HAP-1 (cell line): ENCODE data around the gene CDKAL1.

Experiments used
- DNase-seq, 2 experiments: peaks; one replicate each; pipeline ENCODE4 v3.0.0-alpha.2; 2016 to 2020; ENCODE audit warnings: low spot score in 2 of 2
- H3K27me3 ChIP-seq: fragments of 250-450 bp; sonication (Bioruptor Pico); 2 replicates; pipeline ENCODE4 v1.5.1; 2020; ENCODE audit warnings: low read depth, mild to moderate bottlenecking, moderate library complexity
- H3K36me3 ChIP-seq: fragments of 250-450 bp; sonication (Bioruptor Pico); replicated peaks from 2 replicates; pipeline ENCODE4 v1.5.1; 2020; ENCODE audit warnings: mild to moderate bottlenecking
- H3K4me1 ChIP-seq: fragments of 250-450 bp; sonication (Bioruptor Pico); 2 replicates; pipeline ENCODE4 v1.5.1; 2020; ENCODE audit warnings: mild to moderate bottlenecking
- H3K4me3 ChIP-seq: fragments of 250-450 bp; sonication (Bioruptor Pico); 2 replicates; pipeline ENCODE4 v1.5.1; 2020; ENCODE audit warnings: mild to moderate bottlenecking, moderate library complexity
- H3K9me3 ChIP-seq: fragments of 250-450 bp; sonication (Bioruptor Pico); 2 replicates; pipeline ENCODE4 v1.5.1; 2020; ENCODE audit warnings: mild to moderate bottlenecking, moderate library complexity
- in situ Hi-C: fragments of 300-500 bp; cut with MboI; formaldehyde crosslinking; loops from 3 replicates; pipeline ENCODE4 v1.14.3; 2020; ENCODE audit warnings: low sequenced_read_pairs, inconsistent platforms, mixed read lengths

The CDKAL1 gene

DNA sequence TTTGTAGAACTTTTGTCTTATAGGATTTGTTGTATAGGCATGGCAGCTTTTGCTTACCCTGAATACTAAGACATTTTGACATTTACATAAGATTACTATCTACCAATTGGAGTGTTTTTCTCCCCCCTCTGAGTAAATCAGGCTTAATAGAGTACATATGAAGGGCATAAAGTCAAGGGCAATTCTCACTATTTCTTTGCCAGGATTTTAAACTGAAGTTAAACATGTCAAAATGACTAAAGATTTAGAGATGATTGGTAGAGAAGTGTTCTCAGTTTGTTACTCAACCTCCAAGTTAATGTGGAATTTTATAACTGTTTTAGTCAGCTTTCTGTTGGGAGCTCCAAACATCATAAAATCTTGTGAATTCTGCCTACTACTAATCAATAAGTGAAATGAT is 157.8 kb downstream of the CDKAL1 start:
- Histone ChIP-seq H3K36me3 (no peaks in the 10 kb centered on the region), H3K27me3 (no peaks in the 10 kb centered on the region)
- in situ Hi-C loops, result no loop called here

DNA sequence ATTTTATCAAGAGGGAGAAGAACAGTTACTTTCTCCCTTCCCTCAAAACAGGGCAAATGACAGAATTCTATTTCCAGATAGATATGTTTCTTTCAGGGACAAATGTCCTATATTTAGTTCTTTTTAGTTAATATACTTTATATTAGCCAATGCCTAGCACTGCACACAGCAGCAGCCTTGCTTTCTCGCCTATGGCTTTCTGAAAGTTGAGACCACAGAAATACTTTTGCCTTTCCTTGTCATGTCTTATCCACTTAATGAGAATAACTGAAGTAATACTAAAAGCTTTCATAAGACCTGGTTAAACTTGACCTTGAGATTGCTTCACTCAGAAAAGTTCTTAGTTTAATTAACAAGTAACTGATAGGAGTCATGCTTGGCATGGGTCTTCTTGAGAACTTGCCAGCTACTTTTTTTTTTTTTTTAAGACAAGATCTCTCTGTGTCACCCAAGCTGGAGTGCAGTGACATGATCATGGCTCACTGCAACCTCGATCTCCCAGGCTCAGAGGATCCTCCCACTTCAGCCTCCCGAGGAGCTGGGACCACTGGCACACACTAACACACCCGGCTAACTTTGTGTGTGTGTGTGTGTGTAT is 159.3 kb downstream of the CDKAL1 start:
- in situ Hi-C loops, result no loop called here
- H3K4me1 ChIP-seq, result peaks cover 8% of the 10 kb centered on the region

More for the DNA sequence above, 157.8 kb downstream of the CDKAL1 start:
- H3K4me1 ChIP-seq, result peaks cover 11% of the 10 kb centered on the region
- no peak overlapping the region for H3K4me3 ChIP-seq
- DNase-seq, result peak in 1 of 2 experiments; percentile 26
- no peaks in the 10 kb centered on the region for H3K9me3 ChIP-seq

GRCh38 chr6:20696676-20697075 is 162.4 kb downstream of the CDKAL1 start:
- no peak for DNase-seq
- H3K4me3 ChIP-seq, result no peak overlapping the region
- no peaks in the 10 kb centered on the region for H3K36me3 ChIP-seq
- H3K9me3 ChIP-seq, result no peaks in the 10 kb centered on the region
- in situ Hi-C loops, result no loop called here
- peaks cover 5% of the 10 kb centered on the region for H3K4me1 ChIP-seq
- H3K27me3 ChIP-seq, result no peaks in the 10 kb centered on the region

More for the DNA sequence above, 159.3 kb downstream of the CDKAL1 start:
- no peak for DNase-seq
- Histone ChIP-seq H3K27me3 (no peaks in the 10 kb centered on the region), H3K36me3 (no peaks in the 10 kb centered on the region), H3K9me3 (no peaks in the 10 kb centered on the region), H3K4me3 (no peak overlapping the region)

DNA sequence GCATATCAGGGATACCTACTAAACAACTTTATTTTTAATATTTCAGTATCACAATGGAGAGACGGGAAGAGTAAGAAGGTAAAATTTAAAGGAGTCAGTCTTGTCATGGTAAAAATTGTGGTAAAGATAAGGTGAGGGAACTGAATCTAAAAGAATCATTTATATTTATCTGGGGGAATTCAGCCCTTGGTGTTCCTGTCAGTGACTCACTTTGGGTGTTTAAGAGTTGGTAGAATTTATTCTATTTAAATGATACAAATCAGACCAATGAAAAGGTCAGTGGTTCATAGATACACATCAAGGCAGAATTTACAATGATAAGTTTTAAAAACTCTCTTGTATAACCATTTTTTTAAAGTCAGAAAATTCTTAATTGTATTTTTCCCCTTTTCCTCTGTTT is 164.4 kb downstream of the CDKAL1 start:
- Histone ChIP-seq H3K36me3 (no peaks in the 10 kb centered on the region), H3K9me3 (no peaks in the 10 kb centered on the region), H3K4me1 (peaks cover 2% of the 10 kb centered on the region), H3K27me3 (no peaks in the 10 kb centered on the region), H3K4me3 (no peak overlapping the region)
- in situ Hi-C loops, result no loop called here
- no peak for DNase-seq

DNA sequence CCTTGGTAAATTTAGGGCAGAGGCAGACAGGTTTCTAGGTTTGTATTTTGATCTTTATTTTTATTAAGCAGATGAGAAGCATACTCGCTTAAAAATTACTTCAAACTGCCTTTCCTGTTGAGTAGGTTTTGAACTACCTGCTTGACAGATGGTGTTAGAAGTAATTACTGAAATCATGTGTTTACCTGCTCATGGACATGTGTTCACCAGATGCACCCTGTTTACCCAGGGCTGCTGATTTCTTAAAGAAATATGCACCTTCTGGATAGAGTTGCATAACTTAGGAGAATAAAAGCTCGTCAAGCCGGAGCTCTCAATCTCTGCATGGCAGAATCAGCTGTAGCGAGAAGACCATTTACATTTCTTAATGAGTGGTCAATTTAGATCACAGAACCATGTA is 165.1 kb downstream of the CDKAL1 start:
- peaks cover 9% of the 10 kb centered on the region for H3K4me1 ChIP-seq
- H3K4me3 ChIP-seq, result no peak overlapping the region
- H3K36me3 ChIP-seq, result no peaks in the 10 kb centered on the region
- H3K9me3 ChIP-seq, result no peaks in the 10 kb centered on the region
- DNase-seq, result no peak
- H3K27me3 ChIP-seq, result no peaks in the 10 kb centered on the region
- in situ Hi-C loops, result no loop called here

GRCh38 chr6:20700375-20700774 is 166.1 kb downstream of the CDKAL1 start:
- in situ Hi-C loops, result no loop called here
- Histone ChIP-seq H3K4me1 (peaks cover 14% of the 10 kb centered on the region), H3K27me3 (no peaks in the 10 kb centered on the region), H3K36me3 (no peaks in the 10 kb centered on the region), H3K4me3 (no peak overlapping the region), H3K9me3 (no peaks in the 10 kb centered on the region)
- DNase-seq, result no peak

GRCh38 chr6:20702366-20702765 is 168.1 kb downstream of the CDKAL1 start:
- Histone ChIP-seq H3K9me3 (no peaks in the 10 kb centered on the region), H3K27me3 (no peaks in the 10 kb centered on the region), H3K36me3 (no peaks in the 10 kb centered on the region), H3K4me1 (peaks cover 24% of the 10 kb centered on the region), H3K4me3 (no peak overlapping the region)
- no peak for DNase-seq
- in situ Hi-C loops, result no loop called here

GRCh38 chr6:20703049-20703448 is 168.8 kb downstream of the CDKAL1 start:
- H3K27me3 ChIP-seq, result no peaks in the 10 kb centered on the region
- no peaks in the 10 kb centered on the region for H3K9me3 ChIP-seq
- H3K36me3 ChIP-seq, result no peaks in the 10 kb centered on the region
- in situ Hi-C loops, result no loop called here
- peaks cover 25% of the 10 kb centered on the region for H3K4me1 ChIP-seq
- DNase-seq, result no peak
- no peak overlapping the region for H3K4me3 ChIP-seq

- Histone ChIP-seq H3K36me3 (no peaks in the 10 kb centered on the region), H3K4me1 (peaks cover 25% of the 10 kb centered on the region), H3K27me3 (no peaks in the 10 kb centered on the region), H3K4me3 (no peak overlapping the region), H3K9me3 (no peaks in the 10 kb centered on the region)
- DNase-seq, result no peak
- in situ Hi-C loops, result no loop called here
Measured at GRCh38 chr6:20704325-20705025, 170.2 kb downstream of the CDKAL1 start.

DNA sequence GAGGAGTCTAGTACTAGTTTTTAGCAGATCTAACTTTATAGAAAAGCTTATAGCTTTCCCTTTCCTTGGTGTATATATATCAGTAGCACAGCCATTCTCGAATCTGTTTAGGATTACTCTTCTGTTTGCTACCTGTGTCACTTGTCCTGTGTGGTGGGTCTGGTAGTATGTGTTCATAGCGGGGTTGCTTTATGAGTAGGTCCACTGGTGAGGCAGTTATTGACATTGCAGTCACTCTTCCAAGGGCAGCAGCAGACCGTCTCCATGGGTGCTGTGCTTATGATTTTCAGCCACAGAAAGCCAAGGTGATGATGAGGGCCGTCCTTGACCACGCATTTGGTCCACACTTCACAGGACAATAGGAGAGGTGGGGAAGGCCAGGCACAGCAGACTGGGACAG is 171.5 kb downstream of the CDKAL1 start:
- H3K27me3 ChIP-seq, result no peaks in the 10 kb centered on the region
- DNase-seq, result no peak
- no peak overlapping the region for H3K4me3 ChIP-seq
- H3K4me1 ChIP-seq, result peaks cover 25% of the 10 kb centered on the region
- in situ Hi-C loops, result no loop called here
- no peaks in the 10 kb centered on the region for H3K9me3 ChIP-seq
- H3K36me3 ChIP-seq, result no peaks in the 10 kb centered on the region

DNA sequence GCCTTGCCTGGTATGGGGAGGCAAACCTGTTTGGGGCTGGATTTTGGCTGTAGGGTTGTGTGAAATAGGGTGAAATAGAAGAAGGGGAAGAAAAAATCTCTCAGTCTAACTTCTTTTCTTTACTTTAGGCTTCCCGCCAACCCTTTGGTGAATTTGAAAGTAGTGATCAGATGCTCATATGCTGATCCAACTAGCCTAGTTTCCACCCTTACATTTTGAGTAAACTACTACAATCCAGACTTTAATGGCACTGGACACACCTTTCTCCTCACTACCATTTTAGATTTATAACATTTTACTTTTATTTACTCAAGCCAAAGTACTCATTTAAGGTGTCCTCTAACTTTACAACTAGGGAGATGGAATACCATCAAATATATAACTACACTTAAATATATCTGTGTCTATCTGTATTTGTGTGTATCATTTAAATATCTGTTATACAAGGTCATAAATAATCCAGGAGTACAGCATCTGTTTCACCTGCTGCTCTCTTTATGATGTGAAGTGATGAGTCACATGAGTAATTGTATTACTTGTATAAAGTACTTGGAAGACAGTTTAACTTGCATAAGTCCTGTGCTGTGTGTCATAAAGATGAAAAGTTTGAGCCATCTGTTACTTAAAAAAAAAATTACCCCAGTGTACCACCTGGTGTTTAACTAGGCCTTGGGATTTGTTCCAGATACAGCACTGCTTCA is 172.1 kb downstream of the CDKAL1 start:
- in situ Hi-C loops, result no loop called here
- no peaks in the 10 kb centered on the region for H3K27me3 ChIP-seq
- DNase-seq, result no peak
- H3K36me3 ChIP-seq, result no peaks in the 10 kb centered on the region
- no peak overlapping the region for H3K4me3 ChIP-seq
- peaks cover 25% of the 10 kb centered on the region for H3K4me1 ChIP-seq
- H3K9me3 ChIP-seq, result no peaks in the 10 kb centered on the region

DNA sequence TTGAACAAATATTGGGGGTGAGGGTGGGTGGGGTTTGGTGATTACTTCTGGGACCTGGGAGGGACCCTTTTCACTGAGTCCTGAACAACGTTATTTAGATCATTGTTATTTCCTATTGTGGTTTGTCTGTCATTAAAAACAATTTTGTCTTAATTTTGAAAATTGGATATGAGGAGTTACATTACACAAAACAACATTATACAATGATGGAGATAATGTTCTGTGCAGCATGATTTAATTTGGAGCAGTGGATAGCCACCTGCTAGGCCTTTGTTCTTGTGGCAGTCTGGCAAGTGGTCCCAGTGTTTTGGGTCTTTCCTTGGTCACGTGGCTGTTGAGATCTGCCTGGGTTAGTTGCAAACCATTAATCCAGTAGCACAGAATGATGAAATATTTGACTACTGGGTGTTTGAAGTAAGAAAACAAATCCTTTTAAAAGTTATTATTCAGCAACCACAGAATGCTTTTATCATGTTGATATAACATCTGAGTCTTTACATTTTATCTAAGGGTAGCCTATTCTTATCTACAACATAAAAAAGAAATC is 172.8 kb downstream of the CDKAL1 start:
- in situ Hi-C loops, result no loop called here
- DNase-seq, result no peak
- Histone ChIP-seq H3K4me1 (peaks cover 25% of the 10 kb centered on the region), H3K27me3 (no peaks in the 10 kb centered on the region), H3K9me3 (no peaks in the 10 kb centered on the region), H3K4me3 (no peak overlapping the region), H3K36me3 (no peaks in the 10 kb centered on the region)

DNA sequence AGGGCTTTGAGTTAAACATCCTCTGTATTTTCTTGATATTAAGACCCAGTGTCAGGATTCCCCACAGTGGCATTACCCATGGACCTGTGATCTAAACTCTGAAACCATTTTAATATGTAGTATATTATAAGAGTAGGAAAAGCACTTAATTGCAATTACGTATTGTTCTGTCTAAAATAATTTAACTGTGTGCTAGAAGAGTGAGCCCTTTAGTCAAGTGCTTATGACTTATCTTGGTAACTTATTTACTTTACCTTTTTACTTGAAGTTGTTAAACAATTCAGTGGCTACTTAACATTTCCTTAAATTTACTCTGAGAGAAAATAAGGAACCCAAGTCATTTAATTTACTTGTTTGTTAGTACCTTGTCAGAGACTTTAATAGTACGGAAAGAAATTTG is 173.6 kb downstream of the CDKAL1 start:
- no peaks in the 10 kb centered on the region for H3K27me3 ChIP-seq
- no peak overlapping the region for H3K4me3 ChIP-seq
- no peaks in the 10 kb centered on the region for H3K9me3 ChIP-seq
- no peak for DNase-seq
- in situ Hi-C loops, result no loop called here
- peaks cover 25% of the 10 kb centered on the region for H3K4me1 ChIP-seq
- no peaks in the 10 kb centered on the region for H3K36me3 ChIP-seq
